PC-3 (cell line): ENCODE results near the gene HOXC13. TPM values are rescaled to one million over a fixed set of nuclear protein-coding genes. Genes with fewer than 3 reads are reported as not detected.

Experiments
- ATAC-seq: fragments of 200-7000 bp; cut with Tn5 transposase; 2 replicates; pipeline ENCODE4 v1.9.1; 2020; ENCODE audit warnings: mild to moderate bottlenecking, moderate library complexity
- BruUV-seq: library from RNA; stranded (reverse); fragments of 400-500 nt; replicated peaks from 2 replicates; lab custom pipeline; 2021; lab: Mats Ljungman, UMichigan
- CTCF ChIA-PET: fragments of 300-600 bp; sonication (Branson Sonifier 250); formaldehyde crosslinking; loops from one replicate; lab custom pipeline; 2022; ENCODE audit warnings: antibody characterized with exemption; lab: Charles Lee
- POLR2A ChIA-PET: fragments of 300-600 bp; sonication (Branson Sonifier 250); formaldehyde crosslinking; loops from one replicate; lab custom pipeline; 2022; ENCODE audit warnings: antibody characterized with exemption; ENCODE audit not compliant: unreplicated experiment; lab: Charles Lee
- DNase-seq: peaks from one replicate; pipeline ENCODE4 v3.0.0-alpha.2; 2015
- H2AFZ ChIP-seq: fragments of 300-600 bp; sonication (generic); 2 replicates; pipeline ENCODE4 v1.6.0; 2016; ENCODE audit warnings: antibody characterized with exemption, low read length
- H3F3A ChIP-seq: fragments of 300-600 bp; sonication (generic); one replicate; pipeline ENCODE4 v1.6.0; 2017; ENCODE audit warnings: antibody characterized with exemption, low read length, control low read depth, mild to moderate bottlenecking; ENCODE audit not compliant: unreplicated experiment
- H3K27ac ChIP-seq: fragments of 300-600 bp; sonication (generic); 2 replicates; pipeline ENCODE4 v1.5.1; 2016; ENCODE audit warnings: mild to moderate bottlenecking, low read length
- H3K27me3 ChIP-seq: fragments of 300-600 bp; sonication (generic); 2 replicates; pipeline ENCODE4 v1.6.1; 2016; ENCODE audit warnings: low read length, mixed read lengths
- H3K36me3 ChIP-seq: fragments of 300-600 bp; sonication (generic); 2 replicates; pipeline ENCODE4 v1.6.1; 2016; ENCODE audit warnings: low read depth, mixed run types, low read length, mixed read lengths
- H3K4me1 ChIP-seq: fragments of 300-600 bp; sonication (generic); 2 replicates; pipeline ENCODE4 v1.5.1; 2016; ENCODE audit warnings: low read length; ENCODE audit not compliant: insufficient read depth
- H3K4me2 ChIP-seq: fragments of 300-600 bp; sonication (generic); 2 replicates; pipeline ENCODE4 v1.6.0; 2016; ENCODE audit warnings: low read length
- H3K4me3 ChIP-seq: fragments of 300-600 bp; sonication (generic); 2 replicates; pipeline ENCODE4 v1.5.1; 2016; ENCODE audit warnings: mild to moderate bottlenecking, low read length, mixed read lengths
- H3K79me2 ChIP-seq: fragments of 300-600 bp; sonication (generic); 2 replicates; pipeline ENCODE4 v1.6.1; 2017; ENCODE audit warnings: low read length, mixed read lengths
- H3K9ac ChIP-seq: fragments of 300-600 bp; sonication (generic); 2 replicates; pipeline ENCODE4 v1.6.0; 2016; ENCODE audit warnings: mild to moderate bottlenecking, low read length
- H3K9me2 ChIP-seq: fragments of 300-600 bp; sonication (generic); replicated peaks from 2 replicates; pipeline ENCODE4 v1.6.1; 2016; ENCODE audit warnings: mixed run types, low read length, mixed read lengths
- H3K9me3 ChIP-seq: fragments of 300-600 bp; sonication (generic); 2 replicates; pipeline ENCODE4 v1.6.1; 2016; ENCODE audit warnings: low read length, mixed read lengths
- H4K20me1 ChIP-seq: fragments of 300-600 bp; sonication (generic); 2 replicates; pipeline ENCODE4 v1.6.1; 2016; ENCODE audit warnings: low read length, mixed read lengths
- EZH2 ChIP-seq: fragments of 300-600 bp; sonication (generic); IDR thresholded peaks from one replicate; pipeline ENCODE4 v1.6.1; 2017; ENCODE audit warnings: antibody characterized with exemption, mild to moderate bottlenecking, low read length; ENCODE audit not compliant: unreplicated experiment
- EZH2phosphoT487 ChIP-seq: fragments of 300-600 bp; sonication (generic); IDR thresholded peaks from 2 replicates; pipeline ENCODE4 v1.6.1; 2018; ENCODE audit warnings: mild to moderate bottlenecking, antibody characterized with exemption, low read length, borderline replicate concordance
- intact Hi-C: fragments of 100-400 bp; cut with micrococcal nuclease; formaldehyde crosslinking; loops from 2 replicates; pipeline ENCODE4 v1.9.0; 2023
- total RNA-seq: library from RNA; depleted of rRNA; stranded (reverse); fragments of >200 nt; gene quantifications from 2 replicates; pipeline ENCODE4 v1.2.3, GENCODE V29; 2014
- TF ChIP-seq, protein P1 (sequence below): fragments of 300-600 bp; sonication (generic); conservative IDR thresholded peaks from 2 replicates; pipeline ENCODE4 v1.5.1; 2017; ENCODE audit warnings: antibody characterized with exemption, low read depth, mild to moderate bottlenecking, low read length

HOXC13 gene
- total RNA-seq, 1 experiment from 2014 or later, result 9.0 TPM

DNA sequence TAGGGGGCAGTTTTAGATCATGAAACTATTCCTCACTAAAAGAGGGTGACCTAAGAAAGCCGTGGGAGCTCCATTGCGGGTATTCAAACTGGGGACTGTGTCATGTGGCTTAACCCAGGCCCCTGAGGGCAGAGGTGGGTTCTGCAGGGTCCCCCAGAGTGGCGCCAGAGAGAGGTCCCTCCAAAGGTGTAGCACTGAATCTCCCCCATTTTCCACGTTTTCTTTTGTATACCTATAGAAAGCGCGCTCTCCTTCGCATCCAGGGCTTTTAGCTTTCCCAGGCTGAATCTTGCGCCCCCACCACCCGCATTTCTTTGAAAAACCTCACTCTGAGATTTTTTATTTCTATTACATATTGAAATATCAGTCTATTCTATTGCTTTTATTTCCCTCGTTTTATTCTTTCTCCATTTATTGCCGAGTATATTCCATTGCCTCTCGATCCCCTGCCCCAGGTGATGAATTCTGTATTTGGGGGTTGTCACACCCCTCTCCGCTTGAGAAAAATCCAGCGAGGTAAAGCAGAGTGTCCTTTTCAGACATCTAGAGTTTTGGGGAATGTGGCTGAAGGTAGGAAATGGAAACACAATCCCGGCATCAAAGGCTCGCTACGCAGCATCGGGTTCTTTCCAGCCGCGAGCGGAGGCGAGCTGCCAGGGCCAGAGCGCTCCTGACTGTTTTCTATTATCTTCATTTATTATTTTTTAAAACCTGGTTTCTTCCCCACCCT is 870 bp upstream of the HOXC13 start:
- no peaks in the 10 kb centered on the region for H3K27me3 ChIP-seq
- no peak overlapping the region for H3K9ac ChIP-seq
- DNase-seq (no peak), ATAC-seq (no peak)
- H3K4me1 ChIP-seq, result peaks cover 22% of the 10 kb centered on the region
- H3K4me3 ChIP-seq, result peak overlapping the region; percentile 87; the same call in 1 of the 2 replicates
- H3K27ac ChIP-seq, result no peak overlapping the region
- peak overlapping the region; percentile 31 for H2AFZ ChIP-seq
- peaks cover 39% of the 10 kb centered on the region for H3K79me2 ChIP-seq
- TSS peak; percentile 27 for BruUV-seq
- H3K9me3 ChIP-seq, result no peaks in the 10 kb centered on the region
- no peaks in the 10 kb centered on the region for H3F3A ChIP-seq
- H3K36me3 ChIP-seq, result no peaks in the 10 kb centered on the region
- no peaks in the 10 kb centered on the region for H3K9me2 ChIP-seq
- no peaks in the 10 kb centered on the region for H4K20me1 ChIP-seq
- ChIA-PET POLR2A (interaction anchor here (0.8 kb wide), 1 partner anchor 111 kb away, joined by 5 read pairs; no protein-coding TSS in a partner anchor), CTCF (interaction anchor here (0.5 to 0.6 kb wide), 3 partner anchors 52 to 432 kb away, joined by 3 to 4 read pairs (median 3); no protein-coding TSS in a partner anchor)
- intact Hi-C loops, result loop anchor here (1.0 kb wide), 2 partner anchors 167 to 210 kb away; partner anchors contain the start of gene CALCOCO1
- TF ChIP-seq, protein P1, sequence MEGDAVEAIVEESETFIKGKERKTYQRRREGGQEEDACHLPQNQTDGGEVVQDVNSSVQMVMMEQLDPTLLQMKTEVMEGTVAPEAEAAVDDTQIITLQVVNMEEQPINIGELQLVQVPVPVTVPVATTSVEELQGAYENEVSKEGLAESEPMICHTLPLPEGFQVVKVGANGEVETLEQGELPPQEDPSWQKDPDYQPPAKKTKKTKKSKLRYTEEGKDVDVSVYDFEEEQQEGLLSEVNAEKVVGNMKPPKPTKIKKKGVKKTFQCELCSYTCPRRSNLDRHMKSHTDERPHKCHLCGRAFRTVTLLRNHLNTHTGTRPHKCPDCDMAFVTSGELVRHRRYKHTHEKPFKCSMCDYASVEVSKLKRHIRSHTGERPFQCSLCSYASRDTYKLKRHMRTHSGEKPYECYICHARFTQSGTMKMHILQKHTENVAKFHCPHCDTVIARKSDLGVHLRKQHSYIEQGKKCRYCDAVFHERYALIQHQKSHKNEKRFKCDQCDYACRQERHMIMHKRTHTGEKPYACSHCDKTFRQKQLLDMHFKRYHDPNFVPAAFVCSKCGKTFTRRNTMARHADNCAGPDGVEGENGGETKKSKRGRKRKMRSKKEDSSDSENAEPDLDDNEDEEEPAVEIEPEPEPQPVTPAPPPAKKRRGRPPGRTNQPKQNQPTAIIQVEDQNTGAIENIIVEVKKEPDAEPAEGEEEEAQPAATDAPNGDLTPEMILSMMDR, result no peak
- TF ChIP-seq EZH2, result no peak
- no peak for TF ChIP-seq EZH2phosphoT487
- H3K4me2 ChIP-seq, result peak overlapping the region; percentile 36

DNA sequence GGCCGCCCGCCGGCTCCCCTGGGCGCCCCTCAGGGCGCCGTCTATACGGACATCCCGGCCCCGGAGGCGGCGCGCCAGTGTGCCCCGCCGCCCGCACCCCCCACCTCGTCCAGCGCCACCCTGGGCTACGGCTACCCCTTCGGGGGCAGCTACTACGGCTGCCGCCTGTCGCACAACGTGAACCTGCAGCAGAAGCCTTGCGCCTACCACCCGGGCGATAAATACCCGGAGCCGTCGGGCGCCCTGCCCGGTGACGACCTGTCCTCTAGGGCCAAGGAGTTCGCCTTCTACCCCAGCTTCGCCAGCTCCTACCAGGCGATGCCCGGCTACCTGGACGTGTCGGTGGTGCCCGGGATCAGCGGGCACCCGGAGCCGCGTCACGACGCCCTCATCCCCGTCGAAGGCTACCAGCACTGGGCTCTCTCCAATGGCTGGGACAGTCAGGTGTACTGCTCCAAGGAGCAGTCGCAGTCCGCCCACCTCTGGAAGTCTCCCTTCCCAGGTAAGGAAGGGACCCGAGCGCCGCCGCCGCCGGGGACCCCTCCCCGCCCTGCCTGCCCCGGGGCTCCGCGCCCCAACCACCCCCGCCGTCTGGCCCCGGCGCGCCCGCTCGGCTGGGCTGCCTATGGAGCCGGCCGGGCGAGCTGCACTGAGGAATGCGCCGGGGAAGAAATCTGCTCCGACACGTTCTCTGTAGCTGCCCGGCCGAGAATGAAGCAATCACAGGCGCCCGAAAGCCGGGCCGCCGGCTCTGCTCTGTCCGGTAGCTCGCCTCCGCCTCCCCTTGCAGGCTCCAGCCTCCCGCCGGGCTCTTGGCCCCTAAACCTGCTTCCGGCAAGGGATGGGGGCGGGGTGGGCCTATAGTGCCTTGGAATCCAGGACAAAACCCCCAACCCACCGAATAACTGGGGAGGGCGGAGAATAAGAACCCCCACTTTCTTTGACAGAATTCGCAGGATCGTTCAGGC is 794 bp downstream of the HOXC13 start:
- ChIA-PET POLR2A (no interaction called here), CTCF (no interaction called here)
- peak overlapping the region; percentile 87 for H3K4me3 ChIP-seq
- H3K4me2 ChIP-seq, result peak overlapping the region; percentile 89
- peak; percentile 44 for ATAC-seq
- H3F3A ChIP-seq, result no peaks in the 10 kb centered on the region
- H3K9ac ChIP-seq, result peak overlapping the region; percentile 66
- DNase-seq, result peak; percentile 48
- intact Hi-C loops, result loop anchor here (1.0 to 5.0 kb wide), 2 partner anchors 48 to 172 kb away; partner anchors contain the start of gene HOXC10
- no peaks in the 10 kb centered on the region for H4K20me1 ChIP-seq
- TF ChIP-seq EZH2phosphoT487 (no peak), EZH2 (no peak)
- TF ChIP-seq, protein P1, result no peak
- peak overlapping the region; percentile 84 for H2AFZ ChIP-seq
- H3K79me2 ChIP-seq, result peaks cover 56% of the 10 kb centered on the region
- no peaks in the 10 kb centered on the region for H3K36me3 ChIP-seq
- no peaks in the 10 kb centered on the region for H3K9me3 ChIP-seq
- no peaks in the 10 kb centered on the region for H3K9me2 ChIP-seq
- BruUV-seq, result no TSS peak
- peaks cover 30% of the 10 kb centered on the region for H3K4me1 ChIP-seq
- H3K27me3 ChIP-seq, result no peaks in the 10 kb centered on the region
- no peak overlapping the region for H3K27ac ChIP-seq
